ENCODE results near the gene TRIM47.
"Not testable (repeated sequence)": the region's sequence is repeated elsewhere in the genome, so short reads cannot be mapped to it uniquely, and the experiment has no call there.

Gene TRIM47

DNA sequence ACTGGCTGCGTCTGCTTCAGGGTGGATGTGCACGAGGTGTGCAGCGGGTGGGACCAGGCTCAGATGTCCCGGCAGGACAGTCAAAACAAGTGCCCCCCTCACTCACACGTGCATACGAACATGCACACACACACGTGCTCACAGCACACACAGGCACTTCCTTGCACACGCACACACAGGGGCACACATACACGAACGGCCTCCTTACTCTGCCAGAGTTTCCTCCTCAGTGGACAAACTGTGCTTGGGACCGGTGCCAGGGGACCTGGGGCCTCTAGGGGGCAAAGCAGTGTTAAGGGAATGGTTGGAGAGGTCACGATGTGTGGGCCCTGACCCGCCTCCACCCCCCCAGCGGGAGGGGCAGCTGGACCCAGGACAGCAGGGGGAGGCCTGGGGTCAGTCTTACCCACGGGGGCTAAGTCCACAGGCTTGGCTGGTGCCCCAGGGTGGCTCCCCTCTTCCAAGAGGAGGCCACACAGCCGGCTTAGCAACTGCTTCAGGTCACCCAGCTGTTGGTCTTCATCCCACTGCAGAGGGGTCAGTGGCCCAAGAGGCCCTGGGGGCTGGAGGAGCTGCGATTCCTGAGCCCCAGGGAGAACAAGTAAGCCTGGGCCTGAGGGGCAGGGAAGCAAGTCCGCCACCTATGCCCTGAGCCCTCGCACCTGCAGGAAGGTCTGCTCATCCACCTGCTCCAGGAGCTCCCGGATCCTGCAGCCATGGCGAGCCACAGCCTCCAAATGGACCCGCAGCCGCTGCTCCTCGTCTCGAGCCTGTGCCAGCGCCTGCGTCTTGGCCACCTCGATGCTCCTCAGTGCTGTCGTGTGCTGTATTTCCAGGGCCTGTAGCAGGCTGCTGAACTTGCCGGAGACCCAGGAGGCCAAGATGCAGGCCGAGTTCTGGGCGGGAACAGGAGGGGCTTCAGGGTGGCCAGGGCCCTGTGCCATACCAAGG is 13.5 kb upstream of the TRIM47 start:
- Histone ChIP-seq H3K4me3 (ENCODE audit: control insufficient read depth in 1 of 7, extremely low read depth in 1 of 7, insufficient read depth in 4 of 7, low read depth in 2 of 7, low read length in 6 of 7) (no peak overlapping the region), H3K27ac (ENCODE audit: insufficient read depth in 1 of 2, low read depth in 1 of 2, low read length in 2 of 2, poor library complexity in 1 of 2, severe bottlenecking in 2 of 2) (no peak overlapping the region), H3K36me3 (ENCODE audit: control insufficient read depth in 4 of 4, insufficient read depth in 4 of 4, low read length in 3 of 4) (peaks cover 6 to 51% (median 31%) of the 10 kb centered on the region in 4 experiments), H3K4me1 (ENCODE audit: control extremely low read depth in 1 of 4, control insufficient read depth in 4 of 4, insufficient read depth in 4 of 4, low read length in 3 of 4) (peaks cover 2 to 19% (median 14%) of the 10 kb centered on the region in 4 experiments), H3K27me3 (replicated peaks in 2 of 5; ENCODE audit: control insufficient read depth in 4 of 5, insufficient read depth in 5 of 5, low read length in 4 of 5) (no peaks in the 10 kb centered on the region), H3K9me3 (ENCODE audit: control extremely low read depth in 1 of 5, control insufficient read depth in 4 of 5, insufficient read depth in 2 of 5, low read depth in 1 of 5, low read length in 4 of 5) (no peaks in the 10 kb centered on the region)
- ChIA-PET POLR2A (interaction anchor here (1.2 kb wide), 1 partner anchor 28 kb away, joined by 3 read pairs; no protein-coding TSS in a partner anchor), CTCF (interaction anchor here (0.6 to 15.2 kb wide), 7 partner anchors 9 to 671 kb away, joined by 3 to 173 read pairs (median 3); partner anchors contain the start of genes TRIM47 and WBP2)
- WGBS (ENCODE audit: insufficient coverage) = 92% methylated on average over 31 of the region's 32 CpGs
- DNase-seq = no peak

DNA sequence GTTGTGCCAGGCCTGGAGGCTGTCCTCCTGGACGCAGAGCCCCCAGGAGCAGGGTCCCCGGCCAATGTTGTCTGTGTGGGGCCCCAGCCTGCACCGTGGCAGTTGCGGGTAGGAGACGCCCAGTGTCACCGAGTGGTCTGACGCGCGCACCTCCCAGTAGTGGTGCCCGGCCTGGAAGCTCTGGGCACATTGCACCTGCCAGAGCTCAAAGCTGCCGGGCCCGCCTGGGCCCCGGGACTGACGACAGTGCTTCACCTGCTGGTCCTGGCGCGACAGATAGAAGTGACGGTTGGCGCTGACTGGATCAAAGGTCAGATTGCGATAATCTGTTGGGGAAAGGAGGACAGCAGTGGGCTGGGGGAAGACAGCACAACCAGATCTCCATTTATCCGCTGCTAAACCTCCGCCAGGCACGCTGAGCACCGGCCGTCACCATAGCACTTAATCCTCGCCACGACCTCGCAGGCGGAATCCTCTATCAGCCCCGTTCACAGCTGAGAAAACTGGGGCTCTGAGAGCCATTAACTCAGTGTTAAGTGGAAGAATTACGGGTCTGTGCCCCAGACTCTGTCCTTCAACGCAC is 12.7 kb upstream of the TRIM47 start:
- H3K9me3 ChIP-seq (ENCODE audit: control extremely low read depth in 1 of 5, control insufficient read depth in 4 of 5, insufficient read depth in 2 of 5, low read depth in 1 of 5, low read length in 4 of 5) = no peaks in the 10 kb centered on the region
- peaks cover 6 to 54% (median 32%) of the 10 kb centered on the region in 4 experiments for H3K36me3 ChIP-seq (ENCODE audit: control insufficient read depth in 4 of 4, insufficient read depth in 4 of 4, low read length in 3 of 4)
- H3K4me3 ChIP-seq (ENCODE audit: control insufficient read depth in 1 of 7, extremely low read depth in 1 of 7, insufficient read depth in 4 of 7, low read depth in 2 of 7, low read length in 6 of 7) = no peak overlapping the region
- 97% methylated on average over 31 of the region's 31 CpGs for WGBS (ENCODE audit: insufficient coverage)
- no peaks in the 10 kb centered on the region for H3K27me3 ChIP-seq (replicated peaks in 2 of 5; ENCODE audit: control insufficient read depth in 4 of 5, insufficient read depth in 5 of 5, low read length in 4 of 5)
- no peak for DNase-seq
- CTCF ChIA-PET = interaction anchor here (0.6 to 15.2 kb wide), 5 partner anchors 8 to 671 kb away, joined by 3 to 173 read pairs (median 6); partner anchors contain the start of gene TRIM47
- H3K4me1 ChIP-seq (ENCODE audit: control extremely low read depth in 1 of 4, control insufficient read depth in 4 of 4, insufficient read depth in 4 of 4, low read length in 3 of 4) = peaks cover 2 to 19% (median 14%) of the 10 kb centered on the region in 4 experiments
- no peak overlapping the region for H3K27ac ChIP-seq (ENCODE audit: insufficient read depth in 1 of 2, low read depth in 1 of 2, low read length in 2 of 2, poor library complexity in 1 of 2, severe bottlenecking in 2 of 2)
- POLR2A ChIA-PET = no interaction called here

DNA sequence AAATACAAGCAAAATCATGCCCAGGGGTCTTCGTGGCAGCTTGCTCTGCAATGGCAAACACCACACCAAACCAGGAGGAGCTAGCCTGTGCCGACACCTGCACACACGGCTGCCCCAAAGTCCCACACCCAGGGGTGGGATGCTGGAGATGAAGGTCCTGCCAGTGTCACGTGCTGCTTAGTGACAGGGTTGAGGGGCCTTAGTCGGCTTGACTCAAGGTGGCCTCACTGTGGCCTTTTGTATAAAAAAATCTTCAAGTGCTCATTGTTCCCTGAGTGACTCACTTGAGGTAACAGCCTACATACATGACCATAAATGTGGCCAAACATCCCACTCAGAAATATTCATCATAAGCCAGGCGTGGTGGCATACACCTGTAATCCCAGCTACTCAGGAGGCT is 11.1 kb upstream of the TRIM47 start:
- H3K4me3 ChIP-seq (ENCODE audit: control insufficient read depth in 1 of 7, extremely low read depth in 1 of 7, insufficient read depth in 4 of 7, low read depth in 2 of 7, low read length in 6 of 7) = no peak overlapping the region
- CTCF ChIA-PET = interaction anchor here (2.1 to 15.2 kb wide), 2 partner anchors 13 to 140 kb away, joined by 4 to 173 read pairs; partner anchors contain the start of gene TRIM47
- 72% methylated on average over 5 of the region's 6 CpGs for WGBS (ENCODE audit: insufficient coverage)
- H3K27me3 ChIP-seq (replicated peaks in 2 of 5; ENCODE audit: control insufficient read depth in 4 of 5, insufficient read depth in 5 of 5, low read length in 4 of 5) = no peaks in the 10 kb centered on the region
- peaks cover 6 to 54% (median 32%) of the 10 kb centered on the region in 4 experiments for H3K36me3 ChIP-seq (ENCODE audit: control insufficient read depth in 4 of 4, insufficient read depth in 4 of 4, low read length in 3 of 4)
- POLR2A ChIA-PET = no interaction called here
- no peaks in the 10 kb centered on the region for H3K9me3 ChIP-seq (ENCODE audit: control extremely low read depth in 1 of 5, control insufficient read depth in 4 of 5, insufficient read depth in 2 of 5, low read depth in 1 of 5, low read length in 4 of 5)
- peaks cover 0 to 12% (median 6%) of the 10 kb centered on the region in 4 experiments for H3K4me1 ChIP-seq (ENCODE audit: control extremely low read depth in 1 of 4, control insufficient read depth in 4 of 4, insufficient read depth in 4 of 4, low read length in 3 of 4)
- H3K27ac ChIP-seq (ENCODE audit: insufficient read depth in 1 of 2, low read depth in 1 of 2, low read length in 2 of 2, poor library complexity in 1 of 2, severe bottlenecking in 2 of 2) = no peak overlapping the region
- DNase-seq = peak in 2 of 3 donors; percentile 25 to 26

DNA sequence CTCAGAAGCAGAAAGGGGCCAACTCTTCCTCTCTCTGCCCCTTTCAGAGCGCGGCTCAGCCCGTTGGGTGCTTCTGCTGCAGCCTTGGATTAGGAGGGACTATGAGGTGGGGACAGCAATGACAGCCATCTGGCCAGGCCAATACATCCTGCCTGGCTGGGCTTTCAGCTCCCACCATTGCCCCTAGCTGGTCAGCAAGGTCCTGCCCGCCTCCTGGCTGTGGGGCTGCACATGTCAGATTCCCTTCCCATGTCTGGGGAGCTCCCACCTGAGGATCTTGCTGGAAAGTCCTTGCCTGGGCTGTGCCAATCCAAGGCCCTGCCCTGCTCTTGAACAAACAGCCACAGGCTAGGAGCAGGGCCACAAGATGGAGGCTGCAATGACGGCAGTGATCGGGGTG is 10.1 kb upstream of the TRIM47 start:
- no peaks in the 10 kb centered on the region for H3K27me3 ChIP-seq (replicated peaks in 2 of 5; ENCODE audit: control insufficient read depth in 4 of 5, insufficient read depth in 5 of 5, low read length in 4 of 5)
- H3K36me3 ChIP-seq (ENCODE audit: control insufficient read depth in 4 of 4, insufficient read depth in 4 of 4, low read length in 3 of 4) = peaks cover 6 to 45% (median 30%) of the 10 kb centered on the region in 4 experiments
- WGBS (ENCODE audit: insufficient coverage) = 94% methylated on average over 3 of the region's 6 CpGs
- no peak overlapping the region for H3K27ac ChIP-seq (ENCODE audit: insufficient read depth in 1 of 2, low read depth in 1 of 2, low read length in 2 of 2, poor library complexity in 1 of 2, severe bottlenecking in 2 of 2)
- H3K4me3 ChIP-seq (ENCODE audit: control insufficient read depth in 1 of 7, extremely low read depth in 1 of 7, insufficient read depth in 4 of 7, low read depth in 2 of 7, low read length in 6 of 7) = no peak overlapping the region
- no peak for DNase-seq
- ChIA-PET POLR2A (no interaction called here), CTCF (interaction anchor here (2.1 to 15.2 kb wide), 2 partner anchors 12 to 139 kb away, joined by 4 to 173 read pairs; partner anchors contain the start of gene TRIM47)
- no peaks in the 10 kb centered on the region for H3K9me3 ChIP-seq (ENCODE audit: control extremely low read depth in 1 of 5, control insufficient read depth in 4 of 5, insufficient read depth in 2 of 5, low read depth in 1 of 5, low read length in 4 of 5)
- H3K4me1 ChIP-seq (ENCODE audit: control extremely low read depth in 1 of 4, control insufficient read depth in 4 of 4, insufficient read depth in 4 of 4, low read length in 3 of 4) = peaks cover 0 to 6% (median 4%) of the 10 kb centered on the region in 4 experiments

DNA sequence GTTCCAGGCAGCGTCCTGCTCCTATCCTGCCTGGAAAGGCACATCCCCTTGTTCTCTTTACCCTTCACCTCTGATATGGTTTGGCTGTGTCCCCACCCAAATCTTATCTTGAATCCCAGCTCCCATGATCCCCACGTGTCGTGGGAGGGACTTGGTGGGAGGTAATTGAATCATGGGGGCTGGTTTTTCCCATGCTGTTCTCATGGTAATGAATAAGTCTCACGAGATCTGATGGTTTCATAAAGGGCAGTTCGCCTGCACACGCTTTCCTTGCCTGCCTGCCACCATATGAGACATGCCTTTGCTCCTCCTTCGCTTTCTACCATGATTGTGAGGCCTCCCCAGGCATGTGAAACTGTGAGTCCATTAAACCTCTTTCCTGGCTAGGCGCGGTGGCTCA is 7.5 kb upstream of the TRIM47 start:
- POLR2A ChIA-PET = interaction anchor here (0.9 kb wide), 1 partner anchor 31 kb away, joined by 5 read pairs; the partner anchor contains the start of gene WBP2
- CTCF ChIA-PET = interaction anchor here (1.0 to 15.2 kb wide), 5 partner anchors 9 to 42 kb away, joined by 3 to 173 read pairs (median 3); partner anchors contain the start of gene TRIM47
- Histone ChIP-seq H3K4me1 (ENCODE audit: control extremely low read depth in 1 of 4, control insufficient read depth in 4 of 4, insufficient read depth in 4 of 4, low read length in 3 of 4) (peaks cover 0 to 11% (median 4%) of the 10 kb centered on the region in 4 experiments), H3K36me3 (ENCODE audit: control insufficient read depth in 4 of 4, insufficient read depth in 4 of 4, low read length in 3 of 4) (peaks cover 6 to 19% (median 16%) of the 10 kb centered on the region in 4 experiments)
- not testable (repeated sequence) for H3K27me3 ChIP-seq (replicated peaks in 2 of 5; ENCODE audit: control insufficient read depth in 4 of 5, insufficient read depth in 5 of 5, low read length in 4 of 5); H3K27ac ChIP-seq (ENCODE audit: insufficient read depth in 1 of 2, low read depth in 1 of 2, low read length in 2 of 2, poor library complexity in 1 of 2, severe bottlenecking in 2 of 2); H3K4me3 ChIP-seq (ENCODE audit: control insufficient read depth in 1 of 7, extremely low read depth in 1 of 7, insufficient read depth in 4 of 7, low read depth in 2 of 7, low read length in 6 of 7); H3K9me3 ChIP-seq (ENCODE audit: control extremely low read depth in 1 of 5, control insufficient read depth in 4 of 5, insufficient read depth in 2 of 5, low read depth in 1 of 5, low read length in 4 of 5); DNase-seq
- WGBS (ENCODE audit: insufficient coverage) = 94% methylated on average over 4 of the region's 9 CpGs

DNA sequence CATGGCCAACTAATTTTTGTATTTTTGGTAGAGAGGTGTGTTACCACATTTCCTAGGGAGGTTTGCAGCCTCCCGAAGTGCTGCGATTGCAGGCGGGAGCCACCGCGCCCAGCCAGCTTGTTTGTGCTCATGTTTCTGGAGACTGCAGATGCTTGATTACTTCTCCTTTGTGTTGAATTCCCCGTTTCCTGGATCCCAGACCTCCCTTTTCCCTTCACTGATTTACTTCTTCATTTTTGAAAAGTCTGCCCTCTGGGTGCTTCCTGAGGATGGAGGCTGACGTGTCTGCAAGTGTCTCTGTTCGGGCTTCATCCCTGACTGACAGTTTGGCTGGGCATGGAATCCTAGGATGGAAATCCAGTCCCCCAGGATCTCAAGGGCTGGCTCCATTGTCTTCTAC is 7.0 kb upstream of the TRIM47 start:
- CTCF ChIA-PET = interaction anchor here (1.4 to 15.2 kb wide), 4 partner anchors 9 to 35 kb away, joined by 3 to 173 read pairs (median 4); partner anchors contain the start of gene TRIM47
- H3K4me3 ChIP-seq (ENCODE audit: control insufficient read depth in 1 of 7, extremely low read depth in 1 of 7, insufficient read depth in 4 of 7, low read depth in 2 of 7, low read length in 6 of 7) = no peak overlapping the region
- no peak overlapping the region for H3K27ac ChIP-seq (ENCODE audit: insufficient read depth in 1 of 2, low read depth in 1 of 2, low read length in 2 of 2, poor library complexity in 1 of 2, severe bottlenecking in 2 of 2)
- POLR2A ChIA-PET = interaction anchor here (0.9 kb wide), 1 partner anchor 31 kb away, joined by 5 read pairs; the partner anchor contains the start of gene WBP2
- no peak for DNase-seq
- 36% methylated on average over 5 of the region's 8 CpGs for WGBS (ENCODE audit: insufficient coverage)
- peaks cover 6 to 15% (median 11%) of the 10 kb centered on the region in 4 experiments for H3K36me3 ChIP-seq (ENCODE audit: control insufficient read depth in 4 of 4, insufficient read depth in 4 of 4, low read length in 3 of 4)
- H3K9me3 ChIP-seq (ENCODE audit: control extremely low read depth in 1 of 5, control insufficient read depth in 4 of 5, insufficient read depth in 2 of 5, low read depth in 1 of 5, low read length in 4 of 5) = no peaks in the 10 kb centered on the region
- peaks cover 0 to 11% (median 4%) of the 10 kb centered on the region in 4 experiments for H3K4me1 ChIP-seq (ENCODE audit: control extremely low read depth in 1 of 4, control insufficient read depth in 4 of 4, insufficient read depth in 4 of 4, low read length in 3 of 4)
- H3K27me3 ChIP-seq (replicated peaks in 2 of 5; ENCODE audit: control insufficient read depth in 4 of 5, insufficient read depth in 5 of 5, low read length in 4 of 5) = no peaks in the 10 kb centered on the region
